Measurements from ENCODE around the gene LRP4.
A peak's percentile ranks its signal among the peaks of the same experiment; 100 is the strongest.

LRP4 gene

GRCh38 chr11:46920755-46921154, 2.4 kb upstream of the LRP4 start:
- TF ChIP-seq, protein P1, sequence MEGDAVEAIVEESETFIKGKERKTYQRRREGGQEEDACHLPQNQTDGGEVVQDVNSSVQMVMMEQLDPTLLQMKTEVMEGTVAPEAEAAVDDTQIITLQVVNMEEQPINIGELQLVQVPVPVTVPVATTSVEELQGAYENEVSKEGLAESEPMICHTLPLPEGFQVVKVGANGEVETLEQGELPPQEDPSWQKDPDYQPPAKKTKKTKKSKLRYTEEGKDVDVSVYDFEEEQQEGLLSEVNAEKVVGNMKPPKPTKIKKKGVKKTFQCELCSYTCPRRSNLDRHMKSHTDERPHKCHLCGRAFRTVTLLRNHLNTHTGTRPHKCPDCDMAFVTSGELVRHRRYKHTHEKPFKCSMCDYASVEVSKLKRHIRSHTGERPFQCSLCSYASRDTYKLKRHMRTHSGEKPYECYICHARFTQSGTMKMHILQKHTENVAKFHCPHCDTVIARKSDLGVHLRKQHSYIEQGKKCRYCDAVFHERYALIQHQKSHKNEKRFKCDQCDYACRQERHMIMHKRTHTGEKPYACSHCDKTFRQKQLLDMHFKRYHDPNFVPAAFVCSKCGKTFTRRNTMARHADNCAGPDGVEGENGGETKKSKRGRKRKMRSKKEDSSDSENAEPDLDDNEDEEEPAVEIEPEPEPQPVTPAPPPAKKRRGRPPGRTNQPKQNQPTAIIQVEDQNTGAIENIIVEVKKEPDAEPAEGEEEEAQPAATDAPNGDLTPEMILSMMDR (IDR thresholded peaks at IDR 0.05; ENCODE audit: insufficient read depth, low read length, missing control alignments), result no peak
- H3K4me3 ChIP-seq (ENCODE audit: low read depth, low read length), result no peak overlapping the region
- POLR2A ChIA-PET, result interaction anchor here (0.9 kb wide), 1 partner anchor 10 kb away, joined by 4 read pairs; no protein-coding TSS in a partner anchor
- CTCF ChIA-PET, result interaction anchor here (0.7 to 3.1 kb wide), 15 partner anchors 9 to 242 kb away, joined by 3 to 51 read pairs (median 5); partner anchors contain the start of gene CSTPP1
- DNase-seq (ENCODE audit: low read depth, low spot score), result peak; percentile 97

DNA sequence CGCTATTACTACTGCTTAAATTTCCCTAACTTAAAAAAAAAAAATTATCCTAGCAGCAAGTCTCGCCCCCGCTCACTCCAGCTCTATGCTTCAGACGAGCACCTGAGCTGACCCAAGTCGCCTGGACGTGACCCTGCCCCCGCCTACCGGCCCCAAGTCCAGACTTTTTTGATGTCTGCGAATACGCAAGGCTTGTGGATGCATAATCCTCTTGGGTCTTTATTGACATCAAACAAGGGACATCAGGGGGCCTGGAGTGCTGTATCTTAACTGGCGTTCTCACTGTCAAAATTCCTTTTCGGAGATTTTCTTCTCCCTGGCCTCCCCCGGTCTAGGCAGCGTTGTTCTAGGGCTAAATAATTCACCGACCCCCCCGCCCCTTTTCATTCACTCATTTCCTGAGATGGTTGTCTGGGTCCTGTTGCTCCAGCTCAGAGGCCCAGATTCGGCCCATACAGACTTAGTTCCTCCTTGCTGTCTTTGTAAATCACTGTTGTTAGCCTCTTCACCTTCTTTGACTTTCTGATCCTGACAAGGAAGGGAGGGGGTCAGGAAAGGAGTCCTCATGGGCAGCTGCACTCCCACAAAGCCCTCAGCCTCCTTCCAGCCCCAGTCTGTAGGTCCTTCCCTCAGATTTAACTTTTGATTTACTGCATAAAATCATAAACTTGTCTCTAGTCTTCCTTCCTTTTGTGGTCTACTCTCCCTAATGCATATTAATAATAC, 601 bp upstream of the LRP4 start:
- CTCF ChIA-PET, result interaction anchor here (0.5 to 3.1 kb wide), 12 partner anchors 8 to 244 kb away, joined by 3 to 51 read pairs (median 5); partner anchors contain the start of gene CSTPP1
- POLR2A ChIA-PET, result interaction anchor here (0.6 kb wide), 1 partner anchor 80 kb away, joined by 3 read pairs; no protein-coding TSS in a partner anchor
- peak overlapping the region; percentile 64 for H3K4me3 ChIP-seq (ENCODE audit: low read depth, low read length)
- TF ChIP-seq, protein P1 (IDR thresholded peaks at IDR 0.05; ENCODE audit: insufficient read depth, low read length, missing control alignments), result no peak
- DNase-seq (ENCODE audit: low read depth, low spot score), result no peak

DNA sequence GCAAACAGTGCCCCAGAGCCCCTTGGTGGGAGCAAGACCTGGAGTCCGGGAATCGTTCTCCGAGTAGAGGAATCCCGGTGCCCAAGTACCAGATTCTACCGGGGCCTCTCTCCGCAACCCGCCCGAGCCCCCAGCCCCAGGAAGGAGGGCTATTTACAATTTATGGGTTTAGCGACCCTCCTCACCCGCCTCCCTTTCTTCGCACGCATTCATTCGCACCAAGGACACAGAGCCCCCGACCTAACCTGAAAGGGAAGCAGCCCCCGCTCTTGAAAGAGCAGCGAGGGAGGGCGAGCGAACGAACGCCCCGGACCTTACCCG, 628 bp downstream of the LRP4 start:
- no peak for DNase-seq (ENCODE audit: low read depth, low spot score)
- TF ChIP-seq, protein P1 (IDR thresholded peaks at IDR 0.05; ENCODE audit: insufficient read depth, low read length, missing control alignments), result no peak
- CTCF ChIA-PET, result interaction anchor here (1.3 to 6.1 kb wide), 6 partner anchors 19 to 245 kb away, joined by 3 to 115 read pairs (median 4); partner anchors contain the start of gene CSTPP1
- peak overlapping the region; percentile 64 for H3K4me3 ChIP-seq (ENCODE audit: low read depth, low read length)
- POLR2A ChIA-PET, result interaction anchor here (0.6 kb wide), 1 partner anchor 388 kb away, joined by 3 read pairs; no protein-coding TSS in a partner anchor

GRCh38 chr11:46917109-46917761, 1.1 kb downstream of the LRP4 start:
- DNase-seq (ENCODE audit: low read depth, low spot score), result no peak
- peak overlapping the region; percentile 64 for H3K4me3 ChIP-seq (ENCODE audit: low read depth, low read length)
- POLR2A ChIA-PET, result interaction anchor here (0.6 to 1.2 kb wide), 2 partner anchors 19 to 388 kb away, joined by 3 to 5 read pairs; partner anchors contain the start of gene CSTPP1
- CTCF ChIA-PET, result interaction anchor here (0.8 to 6.1 kb wide), 23 partner anchors 8 to 438 kb away, joined by 3 to 115 read pairs (median 4); partner anchors contain the start of gene CSTPP1
- TF ChIP-seq, protein P1 (IDR thresholded peaks at IDR 0.05; ENCODE audit: insufficient read depth, low read length, missing control alignments), result no peak

GRCh38 chr11:46916286-46917108, 1.9 kb downstream of the LRP4 start:
- POLR2A ChIA-PET, result interaction anchor here (0.6 to 1.2 kb wide), 2 partner anchors 20 to 81 kb away, joined by 3 to 5 read pairs; partner anchors contain the start of gene CSTPP1
- peak overlapping the region; percentile 64 for H3K4me3 ChIP-seq (ENCODE audit: low read depth, low read length)

More at GRCh38 chr11:46916286-46917108, 1.9 kb downstream of the LRP4 start:
- TF ChIP-seq, protein P1 (IDR thresholded peaks at IDR 0.05; ENCODE audit: insufficient read depth, low read length, missing control alignments), result peak; percentile 5
- no peak for DNase-seq (ENCODE audit: low read depth, low spot score)
- CTCF ChIA-PET, result interaction anchor here (0.6 to 6.1 kb wide), 28 partner anchors 9 to 438 kb away, joined by 3 to 115 read pairs (median 4); partner anchors contain the start of gene CSTPP1

Measured in AG04449 (cell line).